ENCODE results near the gene PHKA1.
"Not testable (repeated sequence)": the region's sequence is repeated elsewhere in the genome, so short reads cannot be mapped to it uniquely, and the experiment has no call there.

PHKA1 gene

GRCh38 chrX:72683631-72684030, 30.5 kb downstream of the PHKA1 start:
- in situ Hi-C loops (cut with HindIII; ENCODE audit: low pct_ligation_motif_present, low pct_unique_long_range_greater_than_20kb, low sequenced_read_pairs): no loop called here
- DNase-seq: no peak

DNA sequence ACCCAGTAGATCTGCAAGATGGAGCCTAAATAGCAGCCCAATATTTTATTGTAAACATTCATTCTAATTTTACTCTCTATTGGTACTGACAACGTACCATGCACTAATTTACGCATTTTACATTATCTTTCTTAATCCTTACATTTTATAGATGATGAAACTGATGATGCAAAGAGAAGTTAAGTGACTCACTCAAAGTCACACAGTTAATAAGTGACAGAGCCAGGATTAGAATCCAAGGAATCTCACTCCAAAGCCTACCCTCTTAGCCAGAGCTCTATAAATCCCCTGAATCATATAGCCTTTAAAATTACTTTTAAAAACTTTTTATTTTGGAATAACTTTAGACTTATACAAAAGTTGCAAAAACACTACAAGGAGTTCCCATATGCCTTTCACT, 37.6 kb downstream of the PHKA1 start:
- in situ Hi-C loops (cut with HindIII; ENCODE audit: low pct_ligation_motif_present, low pct_unique_long_range_greater_than_20kb, low sequenced_read_pairs): no loop called here
- DNase-seq: peak; percentile 64

DNA sequence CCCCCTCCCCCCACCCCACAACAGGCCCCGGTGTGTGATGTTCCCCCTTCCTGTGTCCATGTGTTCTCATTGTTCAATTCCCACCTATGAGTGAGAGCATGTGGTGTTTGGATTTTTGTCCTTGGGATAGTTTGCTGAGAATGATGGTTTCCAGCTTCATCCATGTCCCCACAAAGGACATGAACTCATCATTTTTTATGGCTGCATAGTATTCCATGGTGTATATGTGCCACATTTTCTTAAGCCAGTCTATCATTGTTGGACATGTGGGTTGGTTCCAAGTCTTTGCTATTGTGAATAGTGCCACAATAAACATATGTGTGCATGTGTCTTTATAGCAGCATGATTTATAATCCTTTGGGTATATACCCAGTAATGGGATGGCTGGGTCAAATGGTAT, 40.2 kb downstream of the PHKA1 start:
- in situ Hi-C loops (cut with HindIII; ENCODE audit: low pct_ligation_motif_present, low pct_unique_long_range_greater_than_20kb, low sequenced_read_pairs): not testable (repeated sequence)

DNA sequence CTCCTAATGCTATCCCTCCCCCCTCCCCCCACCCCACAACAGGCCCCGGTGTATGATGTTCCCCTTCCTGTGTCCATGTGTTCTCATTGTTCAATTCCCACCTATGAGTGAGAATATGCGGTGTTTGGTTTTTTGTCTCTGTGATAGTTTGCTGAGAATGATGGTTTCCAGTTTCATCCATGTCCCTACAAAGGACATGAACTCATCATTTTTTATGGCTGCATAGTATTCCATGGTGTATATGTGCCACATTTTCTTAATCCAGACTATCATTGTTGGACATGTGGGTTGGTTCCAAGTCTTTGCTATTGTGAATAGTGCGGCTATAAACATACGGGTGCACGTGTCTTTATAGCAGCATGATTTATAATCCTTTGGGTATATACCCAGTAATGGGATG, 44.6 kb downstream of the PHKA1 start:
- DNase-seq; in situ Hi-C loops (cut with HindIII; ENCODE audit: low pct_ligation_motif_present, low pct_unique_long_range_greater_than_20kb, low sequenced_read_pairs): not testable (repeated sequence)

More for the DNA sequence above, 40.2 kb downstream of the PHKA1 start:
- not testable (repeated sequence) for DNase-seq

DNA sequence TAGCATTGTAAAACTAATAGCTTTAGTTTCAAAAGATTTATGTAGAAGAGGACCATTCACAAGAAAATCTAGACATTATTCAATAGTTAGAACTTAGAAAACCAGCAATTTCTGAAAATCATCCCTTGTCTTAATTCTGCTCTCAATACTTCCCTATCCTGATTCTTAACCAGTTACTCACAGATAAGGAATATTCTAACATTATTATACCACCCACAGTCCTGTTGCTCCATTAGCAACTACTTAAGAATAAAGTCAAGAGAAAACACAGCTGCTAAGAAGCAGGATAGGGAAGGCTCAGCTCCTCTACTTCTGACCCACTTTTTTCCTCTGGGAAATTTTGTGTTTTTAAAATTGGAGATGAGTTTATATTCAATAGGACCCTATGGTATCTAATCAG, 47.7 kb downstream of the PHKA1 start:
- DNase-seq: no peak
- in situ Hi-C loops (cut with HindIII; ENCODE audit: low pct_ligation_motif_present, low pct_unique_long_range_greater_than_20kb, low sequenced_read_pairs): no loop called here

DNA sequence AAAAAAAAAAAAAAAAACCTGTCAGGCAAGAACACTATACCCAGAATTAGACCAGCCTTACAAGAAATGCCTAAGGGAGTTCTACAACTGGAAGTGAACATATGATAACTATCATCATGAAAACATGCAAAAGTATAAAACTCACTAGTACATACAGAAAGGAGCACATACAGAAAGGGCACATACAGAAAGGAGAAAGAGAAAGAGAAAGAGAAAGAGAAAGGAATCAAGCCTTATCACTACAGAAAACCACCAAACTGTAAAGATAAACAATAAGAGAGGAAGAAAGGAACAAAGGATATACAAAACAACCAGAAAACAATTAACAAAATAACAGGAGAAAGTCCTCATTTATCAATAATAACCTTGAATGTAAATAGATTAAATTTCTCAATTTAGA, 50.4 kb downstream of the PHKA1 start:
- in situ Hi-C loops (cut with HindIII; ENCODE audit: low pct_ligation_motif_present, low pct_unique_long_range_greater_than_20kb, low sequenced_read_pairs): no loop called here
- no peak for DNase-seq

- DNase-seq: no peak
- in situ Hi-C loops (cut with HindIII; ENCODE audit: low pct_ligation_motif_present, low pct_unique_long_range_greater_than_20kb, low sequenced_read_pairs): no loop called here
These were observed 51.9 kb downstream of the PHKA1 start for GRCh38 chrX:72662020-72662747.

- in situ Hi-C loops (cut with HindIII; ENCODE audit: low pct_ligation_motif_present, low pct_unique_long_range_greater_than_20kb, low sequenced_read_pairs): no loop called here
- DNase-seq: no peak
These were observed 54.4 kb downstream of the PHKA1 start for GRCh38 chrX:72659723-72660122.

- in situ Hi-C loops (cut with HindIII; ENCODE audit: low pct_ligation_motif_present, low pct_unique_long_range_greater_than_20kb, low sequenced_read_pairs): no loop called here
- DNase-seq: no peak
These were observed 62.0 kb downstream of the PHKA1 start for GRCh38 chrX:72652082-72652481.

GRCh38 chrX:72644946-72645345, 69.2 kb downstream of the PHKA1 start:
- DNase-seq: no peak
- in situ Hi-C loops (cut with HindIII; ENCODE audit: low pct_ligation_motif_present, low pct_unique_long_range_greater_than_20kb, low sequenced_read_pairs): no loop called here

DNA sequence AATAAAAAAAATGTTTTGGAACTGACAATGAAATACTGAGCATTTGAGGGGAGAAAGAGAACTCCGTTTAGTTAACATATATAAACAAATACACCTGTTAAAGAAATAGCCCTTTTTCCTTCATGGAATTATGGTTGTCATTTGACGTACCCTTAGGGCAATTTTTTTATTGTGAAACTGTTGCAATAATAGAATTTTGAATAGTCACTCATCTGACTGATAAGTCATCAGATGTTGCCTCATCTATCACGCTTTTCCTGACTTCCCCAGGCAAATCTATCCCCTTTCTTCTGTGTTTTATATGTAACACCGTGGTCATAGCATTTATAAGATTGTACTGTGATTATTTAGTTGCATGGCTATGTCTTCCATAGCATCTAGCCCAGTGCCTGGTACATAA, 72.5 kb downstream of the PHKA1 start:
- in situ Hi-C loops (cut with HindIII; ENCODE audit: low pct_ligation_motif_present, low pct_unique_long_range_greater_than_20kb, low sequenced_read_pairs): no loop called here

DNA sequence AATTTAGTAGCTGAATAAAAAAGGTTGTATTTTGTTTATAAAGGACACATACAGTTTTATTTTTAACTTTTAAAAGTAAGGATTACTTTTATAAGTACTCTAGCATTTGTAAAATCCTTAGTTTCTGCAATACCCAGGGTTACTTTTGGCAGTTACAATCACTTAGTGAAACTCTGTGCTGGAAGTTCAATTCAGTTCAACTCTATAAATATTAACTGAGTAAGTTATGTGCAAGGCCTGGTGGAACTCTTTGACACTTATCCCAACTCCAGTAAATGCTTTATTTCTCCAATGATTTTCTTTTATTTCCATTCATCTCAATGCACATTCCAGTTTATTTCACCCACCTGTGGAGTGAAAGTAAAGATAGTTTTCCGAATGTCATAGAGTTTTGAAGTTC, 78.2 kb downstream of the PHKA1 start:
- no peak for DNase-seq
- in situ Hi-C loops (cut with HindIII; ENCODE audit: low pct_ligation_motif_present, low pct_unique_long_range_greater_than_20kb, low sequenced_read_pairs): no loop called here

More for the DNA sequence above, 72.5 kb downstream of the PHKA1 start:
- DNase-seq: no peak

DNA sequence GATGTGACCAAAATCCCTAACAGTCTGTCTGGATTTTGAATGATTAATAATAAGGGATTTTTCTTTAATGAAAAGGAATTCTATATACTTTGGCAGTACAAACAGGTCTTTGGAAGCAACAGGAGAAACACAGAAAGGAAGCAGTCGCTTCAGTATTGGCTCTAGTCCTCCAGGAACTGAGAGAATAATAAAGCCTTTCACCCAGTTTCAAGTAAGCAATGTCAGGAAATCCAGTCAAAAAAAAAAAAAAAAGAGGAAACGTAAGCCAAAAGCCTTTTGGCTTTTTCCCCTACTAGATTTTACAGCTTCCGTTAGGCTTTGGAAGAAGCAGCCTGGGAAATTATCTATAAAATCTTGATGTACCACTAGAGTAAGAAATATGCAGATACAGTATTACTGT, 79.8 kb downstream of the PHKA1 start:
- in situ Hi-C loops (cut with HindIII; ENCODE audit: low pct_ligation_motif_present, low pct_unique_long_range_greater_than_20kb, low sequenced_read_pairs): no loop called here
- DNase-seq: no peak

DNA sequence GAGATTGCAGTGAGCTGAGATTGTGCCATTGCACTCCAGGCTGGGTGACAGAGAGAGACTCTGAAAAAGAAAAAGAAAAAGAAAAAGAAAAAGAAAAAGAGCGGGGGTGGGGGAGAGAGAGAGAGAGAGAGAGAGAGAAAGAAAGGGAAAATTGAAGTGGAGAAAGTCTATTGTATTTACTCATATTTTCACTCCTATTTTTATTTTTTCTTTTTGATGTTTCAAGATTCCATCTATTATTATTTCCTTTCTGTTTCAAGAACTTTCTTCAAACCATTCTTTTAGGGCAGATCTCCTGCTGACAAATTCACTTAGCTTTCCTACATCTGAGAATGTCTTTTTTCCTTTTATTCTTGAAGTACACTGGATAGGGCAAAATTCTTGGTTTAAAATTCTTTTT, 83.9 kb downstream of the PHKA1 start:
- in situ Hi-C loops (cut with HindIII; ENCODE audit: low pct_ligation_motif_present, low pct_unique_long_range_greater_than_20kb, low sequenced_read_pairs): no loop called here
- DNase-seq: no peak

DNA sequence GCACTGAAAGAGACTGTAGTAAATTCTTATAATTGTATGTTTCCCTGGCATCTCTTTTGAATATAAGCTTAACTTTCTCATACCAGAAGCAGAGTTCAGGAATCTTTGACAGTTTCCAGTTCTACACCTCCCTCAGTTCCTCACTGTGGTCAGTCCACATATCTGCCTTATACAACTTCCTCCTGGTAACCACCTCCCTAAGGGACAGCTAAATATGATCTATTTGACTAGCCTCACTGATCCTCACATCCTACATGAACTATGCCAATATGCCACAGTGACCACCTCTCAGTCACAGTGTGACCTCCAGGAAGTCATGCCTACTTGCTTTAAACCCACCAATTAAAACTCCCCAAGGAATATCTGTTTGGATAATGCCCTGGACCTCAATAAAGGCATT, 89.9 kb downstream of the PHKA1 start:
- in situ Hi-C loops (cut with HindIII; ENCODE audit: low pct_ligation_motif_present, low pct_unique_long_range_greater_than_20kb, low sequenced_read_pairs): no loop called here
- DNase-seq: no peak

DNA sequence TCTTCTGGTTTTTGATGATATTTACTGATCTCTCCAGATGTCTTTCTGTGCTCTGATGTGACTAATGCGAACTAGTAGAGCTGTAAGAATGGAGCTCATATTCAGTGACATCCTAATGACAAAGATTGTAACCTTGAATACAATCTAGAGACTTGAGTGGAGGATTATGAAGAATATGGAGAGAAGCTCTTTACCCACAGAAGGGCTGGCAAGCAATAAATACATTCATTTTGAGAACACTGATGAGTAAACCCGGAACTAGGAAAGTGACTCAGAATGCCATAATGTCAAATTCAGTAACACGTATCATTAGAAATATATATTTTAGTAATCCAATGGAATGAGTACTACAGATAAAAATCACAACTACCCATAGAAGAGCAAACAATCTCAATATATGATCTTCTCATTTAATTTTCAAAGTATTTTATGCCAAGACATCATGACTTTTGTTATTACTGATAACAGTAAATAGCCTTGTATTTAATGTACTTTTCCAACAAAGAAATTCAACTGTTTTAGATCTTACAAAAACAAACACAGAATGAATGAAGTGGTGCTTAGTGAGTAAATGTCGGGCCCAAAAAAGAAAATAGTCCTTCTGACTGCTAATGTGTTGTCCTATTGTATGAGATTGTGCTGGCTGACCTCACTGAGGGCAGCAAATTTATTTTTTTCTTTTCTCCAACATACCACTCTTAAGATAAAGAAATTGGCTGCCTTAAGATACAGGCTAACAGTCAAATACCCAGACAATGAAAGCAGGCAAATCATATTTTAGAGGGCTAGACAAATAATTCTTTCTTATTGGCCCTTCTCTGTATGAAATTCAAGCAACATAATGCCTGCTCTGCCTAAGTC, 92.3 kb downstream of the PHKA1 start:
- DNase-seq: no peak

GRCh38 chrX:72621163-72621562, 92.9 kb downstream of the PHKA1 start:
- no peak for DNase-seq
- in situ Hi-C loops (cut with HindIII; ENCODE audit: low pct_ligation_motif_present, low pct_unique_long_range_greater_than_20kb, low sequenced_read_pairs): no loop called here

More for the DNA sequence above, 92.3 kb downstream of the PHKA1 start:
- in situ Hi-C loops (cut with HindIII; ENCODE audit: low pct_ligation_motif_present, low pct_unique_long_range_greater_than_20kb, low sequenced_read_pairs): no loop called here

GRCh38 chrX:72620550-72621145, 93.5 kb downstream of the PHKA1 start:
- in situ Hi-C loops (cut with HindIII; ENCODE audit: low pct_ligation_motif_present, low pct_unique_long_range_greater_than_20kb, low sequenced_read_pairs): no loop called here

DNA sequence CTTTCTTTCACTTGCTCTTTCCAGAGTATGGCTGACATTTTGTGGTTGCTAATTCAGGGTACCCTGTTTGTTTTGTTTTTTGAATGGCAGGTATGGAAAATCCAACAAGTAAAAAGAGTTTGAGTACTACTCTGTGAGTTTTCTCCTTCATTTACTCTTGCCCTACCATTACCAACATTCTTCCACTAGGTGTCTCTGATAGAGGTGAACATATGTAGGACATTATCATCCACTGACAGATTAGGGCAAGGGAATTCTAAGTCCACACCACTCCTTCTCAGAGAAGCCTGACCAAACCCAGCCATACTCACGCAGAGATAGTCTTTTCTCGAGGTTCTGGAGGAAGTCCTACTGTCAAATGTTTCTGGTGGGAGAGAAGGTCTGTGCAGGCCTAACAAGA, 104.8 kb downstream of the PHKA1 start:
- in situ Hi-C loops (cut with HindIII; ENCODE audit: low pct_ligation_motif_present, low pct_unique_long_range_greater_than_20kb, low sequenced_read_pairs): no loop called here
- peak; percentile 1 for DNase-seq

More at GRCh38 chrX:72620550-72621145, 93.5 kb downstream of the PHKA1 start:
- DNase-seq: peak; percentile 75

Measured in ACHN (cell line).